ENCODE data around the gene KY.

The KY gene

GRCh38 chr3:134650431-134651346 lies at the start of gene KY:
Gene KY, minus strand, starts transcription at chr3:134651022. Its CDS starts 62 bp downstream, at chr3:134650960.
- no peak for DNase-seq (ENCODE audit: low spot score)

- no peak for DNase-seq (ENCODE audit: low spot score)
Measured at GRCh38 chr3:134699721-134700120, 48.9 kb upstream of the KY start.

GRCh38 chr3:134699141-134699711 lies 48.4 kb upstream of the KY start:
- DNase-seq (ENCODE audit: low spot score), result no peak

GRCh38 chr3:134697830-134698689 lies 47.2 kb upstream of the KY start:
- no peak for DNase-seq (ENCODE audit: low spot score)

GRCh38 chr3:134696155-134696554 lies 45.3 kb upstream of the KY start:
- DNase-seq (ENCODE audit: low spot score), result no peak

GRCh38 chr3:134694946-134695543 lies 44.2 kb upstream of the KY start:
- no peak for DNase-seq (ENCODE audit: low spot score)

GRCh38 chr3:134694466-134694865 lies 43.6 kb upstream of the KY start:
- no peak for DNase-seq (ENCODE audit: low spot score)

- DNase-seq (ENCODE audit: low spot score), result no peak
Measured at GRCh38 chr3:134693804-134694203, 43.0 kb upstream of the KY start.

GRCh38 chr3:134693226-134693625 lies 42.4 kb upstream of the KY start:
- no peak for DNase-seq (ENCODE audit: low spot score)

GRCh38 chr3:134690226-134690625 lies 39.4 kb upstream of the KY start:
- no peak for DNase-seq (ENCODE audit: low spot score)

- DNase-seq (ENCODE audit: low spot score), result no peak
Measured at GRCh38 chr3:134687642-134688041, 36.8 kb upstream of the KY start.

GRCh38 chr3:134685929-134686802 lies 35.3 kb upstream of the KY start:
- DNase-seq (ENCODE audit: low spot score), result no peak

GRCh38 chr3:134682196-134682880 lies 31.5 kb upstream of the KY start:
- no peak for DNase-seq (ENCODE audit: low spot score)

- DNase-seq (ENCODE audit: low spot score), result no peak
Measured at GRCh38 chr3:134681522-134681900, 30.7 kb upstream of the KY start.

GRCh38 chr3:134680796-134681521 lies 30.1 kb upstream of the KY start:
- DNase-seq (ENCODE audit: low spot score), result no peak

GRCh38 chr3:134677987-134678308 lies 27.1 kb upstream of the KY start:
- no peak for DNase-seq (ENCODE audit: low spot score)

- DNase-seq (ENCODE audit: low spot score), result no peak
Measured at GRCh38 chr3:134677196-134677986, 26.6 kb upstream of the KY start.

- DNase-seq (ENCODE audit: low spot score), result no peak
Measured at GRCh38 chr3:134675726-134676256, 25.0 kb upstream of the KY start.

- DNase-seq (ENCODE audit: low spot score), result no peak
Measured at GRCh38 chr3:134672571-134672970, 21.7 kb upstream of the KY start.
